ENCODE data around the gene CEND1. TPM values are rescaled to one million over a fixed set of nuclear protein-coding genes. Genes with fewer than 3 reads are reported as not detected.
A peak's percentile ranks its signal among the peaks of the same experiment; 100 is the strongest.

CEND1 gene
- total RNA-seq, 4 donors from 2014 or later: 0.17 to 2.9 (median 0.58) TPM

- Histone ChIP-seq H3K9me3 (no peaks in the 10 kb centered on the region), H3K27me3 (no peaks in the 10 kb centered on the region), H3K27ac (peak within 1 kb of the TSS; percentile 60 to 90 (median 87)), H3K4me1 (peaks cover 0 to 70% (median 23%) of the 10 kb centered on the region in 3 donors), H3K36me3 (peaks cover 0 to 40% of the 10 kb centered on the region in 2 donors), H3K4me3 (peak within 1 kb of the TSS; percentile 85 to 98)
- peak; percentile 96 for ATAC-seq
- 8% methylated on average over 5 of the region's 110 CpGs; no CpG with 5 or more reads in 1 of the 2 donors for WGBS, 2 donors (ENCODE audit: low coverage in 1 of 2)
- TF ChIP-seq EP300 (IDR thresholded peaks at IDR 0.05): no peak
- TF ChIP-seq POLR2A (IDR thresholded peaks at IDR 0.05): peak; percentile 86 to 91
- TF ChIP-seq, protein P1, sequence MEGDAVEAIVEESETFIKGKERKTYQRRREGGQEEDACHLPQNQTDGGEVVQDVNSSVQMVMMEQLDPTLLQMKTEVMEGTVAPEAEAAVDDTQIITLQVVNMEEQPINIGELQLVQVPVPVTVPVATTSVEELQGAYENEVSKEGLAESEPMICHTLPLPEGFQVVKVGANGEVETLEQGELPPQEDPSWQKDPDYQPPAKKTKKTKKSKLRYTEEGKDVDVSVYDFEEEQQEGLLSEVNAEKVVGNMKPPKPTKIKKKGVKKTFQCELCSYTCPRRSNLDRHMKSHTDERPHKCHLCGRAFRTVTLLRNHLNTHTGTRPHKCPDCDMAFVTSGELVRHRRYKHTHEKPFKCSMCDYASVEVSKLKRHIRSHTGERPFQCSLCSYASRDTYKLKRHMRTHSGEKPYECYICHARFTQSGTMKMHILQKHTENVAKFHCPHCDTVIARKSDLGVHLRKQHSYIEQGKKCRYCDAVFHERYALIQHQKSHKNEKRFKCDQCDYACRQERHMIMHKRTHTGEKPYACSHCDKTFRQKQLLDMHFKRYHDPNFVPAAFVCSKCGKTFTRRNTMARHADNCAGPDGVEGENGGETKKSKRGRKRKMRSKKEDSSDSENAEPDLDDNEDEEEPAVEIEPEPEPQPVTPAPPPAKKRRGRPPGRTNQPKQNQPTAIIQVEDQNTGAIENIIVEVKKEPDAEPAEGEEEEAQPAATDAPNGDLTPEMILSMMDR (IDR thresholded peaks at IDR 0.05): peak in 2 of 4 experiments; percentile 4 to 23
- TF ChIP-seq POLR2AphosphoS5 (IDR thresholded peaks at IDR 0.05): peak; percentile 46
Measured at GRCh38 chr11:777288-778255, 12.3 kb downstream of the CEND1 start, which contains the start of gene GATD1. TSS of gene GATD1 (minus strand) at chr11:777487. CDS start at chr11:777462, 25 bp downstream.

DNA sequence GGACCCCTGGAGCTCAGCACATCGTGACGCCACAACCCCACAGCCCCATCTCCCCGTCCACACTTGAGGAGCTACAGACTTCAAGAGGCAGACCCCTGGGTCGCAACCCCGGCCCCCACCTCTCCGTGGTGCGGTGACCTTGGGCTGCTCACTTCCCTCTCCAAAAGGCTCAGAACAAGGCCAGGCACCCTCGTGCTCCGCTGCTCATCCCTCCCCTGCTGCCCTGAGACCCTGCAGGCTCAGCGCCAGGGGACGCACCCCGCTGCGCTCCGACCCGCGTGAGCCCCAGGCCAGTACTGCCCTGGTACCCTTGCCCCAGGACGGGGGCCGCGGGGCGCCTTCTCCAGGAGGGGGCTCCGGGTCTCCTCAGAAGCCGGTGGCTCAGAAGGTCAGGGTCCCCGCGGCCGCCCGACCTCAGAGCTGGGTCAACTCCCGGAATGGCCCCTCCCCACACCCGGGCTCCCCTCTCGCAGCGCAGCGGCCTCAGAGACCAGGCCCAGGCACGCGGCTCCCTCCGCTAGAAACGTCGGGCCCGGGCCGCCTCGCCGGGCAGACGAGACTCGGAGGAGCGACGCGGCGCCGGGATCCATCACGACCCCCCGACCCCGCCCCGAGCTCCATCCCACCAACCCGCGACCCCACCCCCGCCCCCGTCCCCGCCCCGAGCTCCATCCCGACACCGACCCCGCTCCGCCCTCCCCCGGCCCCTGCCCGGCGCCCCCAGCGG, 13.2 kb downstream of the CEND1 start:
- peak overlapping the region; percentile 35 to 90 (median 87) for H3K27ac ChIP-seq
- TF ChIP-seq POLR2AphosphoS5 (IDR thresholded peaks at IDR 0.05) (no peak), POLR2A (IDR thresholded peaks at IDR 0.05) (no peak), EP300 (IDR thresholded peaks at IDR 0.05) (no peak)
- TF ChIP-seq, protein P1 (IDR thresholded peaks at IDR 0.05): no peak
- no CpG with 5 or more reads among the region's 65 CpGs for WGBS, 2 donors (ENCODE audit: low coverage in 1 of 2)
- peaks cover 0 to 78% (median 23%) of the 10 kb centered on the region in 3 donors for H3K4me1 ChIP-seq
- H3K36me3 ChIP-seq: peaks cover 0 to 41% of the 10 kb centered on the region in 2 donors
- H3K9me3 ChIP-seq: no peaks in the 10 kb centered on the region
- peak; percentile 40 for ATAC-seq
- H3K4me3 ChIP-seq: peak overlapping the region; percentile 85 to 98
- H3K27me3 ChIP-seq: no peaks in the 10 kb centered on the region

DNA sequence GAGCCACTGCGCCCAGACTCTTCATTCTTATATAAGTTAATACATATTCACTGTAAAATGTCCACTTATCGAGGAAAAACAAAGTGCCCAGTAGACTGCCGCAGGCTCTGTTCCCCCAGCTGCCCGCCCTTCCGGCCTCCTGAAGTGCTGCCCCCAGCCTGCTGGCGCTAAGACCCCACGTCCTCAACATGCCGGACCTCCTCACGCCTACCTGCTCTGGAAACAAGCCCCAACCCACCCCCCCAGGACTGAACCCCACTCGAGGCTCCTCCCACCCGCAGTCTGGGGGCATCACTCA, 13.7 kb downstream of the CEND1 start:
- H3K27me3 ChIP-seq: no peaks in the 10 kb centered on the region
- peak overlapping the region in 2 of 4 donors; percentile 88 to 90 for H3K27ac ChIP-seq
- 28 to 100% methylated on average over 1 to 3 of the region's 11 CpGs for WGBS, 2 donors (ENCODE audit: low coverage in 1 of 2)
- no peaks in the 10 kb centered on the region for H3K9me3 ChIP-seq
- H3K36me3 ChIP-seq: peaks cover 0 to 46% of the 10 kb centered on the region in 2 donors
- no peak for ATAC-seq
- TF ChIP-seq POLR2A (IDR thresholded peaks at IDR 0.05) (no peak), EP300 (IDR thresholded peaks at IDR 0.05) (no peak)
- H3K4me1 ChIP-seq: peaks cover 0 to 79% (median 23%) of the 10 kb centered on the region in 3 donors
- peak overlapping the region; percentile 85 to 98 for H3K4me3 ChIP-seq

DNA sequence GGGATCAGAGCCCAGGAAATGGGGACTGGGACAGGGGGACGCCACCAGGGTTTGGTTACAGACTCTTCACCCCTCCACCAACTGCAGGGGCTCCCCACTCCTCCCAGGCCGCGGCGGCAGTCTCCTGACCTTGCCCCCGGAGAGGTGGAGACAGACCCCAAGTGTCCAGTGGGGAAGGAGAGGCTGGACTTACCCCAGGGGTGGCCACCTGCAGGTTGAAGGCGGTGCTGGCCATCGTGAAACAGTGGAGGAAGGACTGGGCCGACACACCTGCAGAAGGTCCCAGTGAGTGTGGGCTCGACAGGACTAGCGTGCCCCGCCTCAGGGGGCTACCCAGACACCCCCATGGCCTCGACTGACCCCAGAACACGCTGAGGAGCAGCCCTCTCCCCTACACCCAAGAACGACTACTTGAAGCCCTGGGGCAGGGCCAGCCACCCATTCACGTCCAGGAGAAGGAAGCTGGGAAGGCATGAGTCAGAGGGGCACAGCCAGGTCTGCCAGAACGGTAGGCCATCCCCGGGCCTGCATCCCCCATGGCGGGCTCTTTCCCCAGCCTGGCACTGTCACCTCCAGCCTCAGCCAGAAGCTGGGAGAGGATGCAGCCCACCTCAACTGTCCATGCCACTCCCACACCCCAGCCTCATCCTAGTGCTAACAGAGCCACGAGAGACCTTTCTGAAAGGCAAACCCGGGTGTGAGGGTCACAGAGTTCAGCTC, 14.9 kb downstream of the CEND1 start:
- WGBS, 2 donors (ENCODE audit: low coverage in 1 of 2): 40 to 84% methylated on average over 1 to 5 of the region's 20 CpGs
- ATAC-seq: no peak
- Histone ChIP-seq H3K27me3 (no peaks in the 10 kb centered on the region), H3K4me1 (peaks cover 0 to 76% (median 23%) of the 10 kb centered on the region in 3 donors), H3K4me3 (peak overlapping the region in 1 of 2 donors; percentile 98), H3K27ac (no peak overlapping the region), H3K9me3 (no peaks in the 10 kb centered on the region), H3K36me3 (peaks cover 0 to 51% of the 10 kb centered on the region in 2 donors)
- TF ChIP-seq, protein P1 (IDR thresholded peaks at IDR 0.05): no peak
- TF ChIP-seq EP300 (IDR thresholded peaks at IDR 0.05) (no peak), POLR2A (IDR thresholded peaks at IDR 0.05) (no peak), POLR2AphosphoS5 (IDR thresholded peaks at IDR 0.05) (no peak)

All from gastroesophageal sphincter (tissue), 4 donors.